IMR-90 (cell line): ENCODE results near the gene AP2B1. TPM values are rescaled to one million over a fixed set of nuclear protein-coding genes. Genes with fewer than 3 reads are reported as not detected.

Experiments
- ATAC-seq: fragments of 200-7000 bp; cut with Tn5 transposase; 2 replicates; pipeline ENCODE4 v1.9.1; 2020; ENCODE audit warnings: low read depth, mild to moderate bottlenecking, moderate library complexity
- BruUV-seq: library from RNA; stranded (reverse); fragments of 400-500 nt; replicated peaks from 2 replicates; lab custom pipeline; 2021; lab: Mats Ljungman, UMichigan
- CTCF ChIA-PET: fragments of 300-600 bp; formaldehyde crosslinking; extraction: SDS; loops from one replicate; lab custom pipeline; 2021; ENCODE audit warnings: antibody characterized with exemption; lab: Yijun Ruan, JAX
- POLR2A ChIA-PET: fragments of 300-600 bp; sonication (Branson Sonifier 250); formaldehyde crosslinking; loops from one replicate; lab custom pipeline; 2022; ENCODE audit warnings: antibody characterized with exemption; ENCODE audit not compliant: unreplicated experiment; lab: Charles Lee
- DNase-seq: peaks from one replicate; pipeline ENCODE4 v3.0.0; 2013
- H2AFZ ChIP-seq: replicated peaks from 2 replicates; pipeline ENCODE3; 2013; ENCODE audit warnings: low read length, mild to moderate bottlenecking; ENCODE audit not compliant: poor library complexity
- H2AK5ac ChIP-seq: 2 replicates; pipeline ENCODE4 v1.6.1; 2013; ENCODE audit warnings: low read depth, low read length, inconsistent platforms
- H2AK9ac ChIP-seq: replicated peaks from 2 replicates; pipeline ENCODE3; 2013; ENCODE audit warnings: mild to moderate bottlenecking, low read depth, low read length, moderate library complexity; ENCODE audit not compliant: poor library complexity
- H2BK120ac ChIP-seq: 2 replicates; pipeline ENCODE4 v1.6.1; 2013; ENCODE audit warnings: low read depth, low read length, inconsistent platforms
- H2BK15ac ChIP-seq: 3 replicates; pipeline ENCODE4 v1.6.1; 2013; ENCODE audit warnings: low read depth, low read length, inconsistent platforms
- H2BK20ac ChIP-seq: 2 replicates; pipeline ENCODE4 v1.6.1; 2013; ENCODE audit warnings: low read depth, mild to moderate bottlenecking, inconsistent platforms, low read length, moderate library complexity
- H2BK5ac ChIP-seq: 2 replicates; pipeline ENCODE4 v1.6.1; 2013; ENCODE audit warnings: mild to moderate bottlenecking, low read depth, low read length, inconsistent platforms; ENCODE audit not compliant: poor library complexity, severe bottlenecking
- H3K14ac ChIP-seq: replicated peaks from 2 replicates; pipeline ENCODE4 v1.6.1; 2013; ENCODE audit warnings: low read depth, low read length, inconsistent platforms
- H3K18ac ChIP-seq: 2 replicates; pipeline ENCODE4 v1.6.1; 2013; ENCODE audit warnings: low read depth, low read length, control low read depth
- H3K23ac ChIP-seq: 2 replicates; pipeline ENCODE4 v1.6.1; 2013; ENCODE audit warnings: low read depth, low read length, inconsistent platforms
- H3K27ac ChIP-seq: 2 replicates; pipeline ENCODE4 v1.5.1; 2013; ENCODE audit warnings: mild to moderate bottlenecking, control low read depth, low read length; ENCODE audit not compliant: insufficient read depth
- H3K27me3 ChIP-seq: 2 replicates; pipeline ENCODE4 v1.6.1; 2013; ENCODE audit warnings: low read length; ENCODE audit not compliant: control insufficient read depth, insufficient read depth
- H3K36me3 ChIP-seq: 2 replicates; pipeline ENCODE4 v1.6.1; 2013; ENCODE audit warnings: low read length, mixed read lengths; ENCODE audit not compliant: control insufficient read depth, insufficient read depth
- H3K4ac ChIP-seq: 2 replicates; pipeline ENCODE4 v1.6.1; 2013; ENCODE audit warnings: low read depth, low read length, inconsistent platforms
- H3K4me1 ChIP-seq: 2 replicates; pipeline ENCODE4 v1.6.1; 2013; ENCODE audit warnings: low read length, mixed read lengths; ENCODE audit not compliant: control insufficient read depth, insufficient read depth
- H3K4me2 ChIP-seq: 2 replicates; pipeline ENCODE4 v1.6.1; 2013; ENCODE audit warnings: low read depth, mild to moderate bottlenecking, control low read depth, low read length, moderate library complexity
- H3K4me3 ChIP-seq: 2 replicates; pipeline ENCODE4 v1.5.1; 2013; ENCODE audit warnings: low read depth, mild to moderate bottlenecking, control low read depth, low read length, moderate library complexity; ENCODE audit not compliant: insufficient read depth
- H3K56ac ChIP-seq: 2 replicates; pipeline ENCODE4 v1.6.1; 2013; ENCODE audit warnings: low read length, inconsistent platforms; ENCODE audit not compliant: insufficient read depth; ENCODE audit errors: extremely low read depth
- H3K79me1 ChIP-seq, 2 experiments: 2 replicates each; pipeline ENCODE4 v1.6.1; 2013; ENCODE audit warnings: low read length in 2 of 2, inconsistent platforms in 1 of 2, low read depth in 1 of 2
- H3K9ac ChIP-seq: 2 replicates; pipeline ENCODE4 v1.6.1; 2013; ENCODE audit warnings: low read depth, low read length, control low read depth
- H3K9me1 ChIP-seq: 2 replicates; pipeline ENCODE4 v1.6.1; 2013; ENCODE audit warnings: low read length, inconsistent platforms; ENCODE audit not compliant: insufficient read depth
- H3K9me3 ChIP-seq: 2 replicates; pipeline ENCODE4 v1.6.1; 2013; ENCODE audit warnings: low read length; ENCODE audit not compliant: control insufficient read depth, insufficient read depth
- H4K20me1 ChIP-seq: 2 replicates; pipeline ENCODE4 v1.6.1; 2013; ENCODE audit warnings: low read length, inconsistent platforms; ENCODE audit not compliant: insufficient read depth
- H4K5ac ChIP-seq: 2 replicates; pipeline ENCODE4 v1.6.1; 2013; ENCODE audit warnings: mild to moderate bottlenecking, low read depth, low read length, control low read depth
- H4K8ac ChIP-seq, 2 experiments: 2 replicates each; pipeline ENCODE4 v1.6.1; 2013; ENCODE audit warnings: low read depth in 2 of 2, low read length in 2 of 2, control low read depth in 1 of 2, inconsistent platforms in 1 of 2
- H4K91ac ChIP-seq: 2 replicates; pipeline ENCODE4 v1.6.1; 2013; ENCODE audit warnings: low read depth, low read length, inconsistent platforms; ENCODE audit not compliant: insufficient read depth
- CEBPB ChIP-seq: IDR thresholded peaks from 2 replicates; pipeline ENCODE4 v1.6.1; 2012; ENCODE audit warnings: low read depth, low read length, improper control_type of control experiment
- CHD1 ChIP-seq: IDR thresholded peaks from 2 replicates; pipeline ENCODE4 v1.6.1; 2012; ENCODE audit warnings: low read depth, low read length, improper control_type of control experiment
- ELK1 ChIP-seq: fragments of 150-350 bp; IDR thresholded peaks from 2 replicates; pipeline ENCODE4 v1.6.1; 2016; ENCODE audit warnings: low read depth, mild to moderate bottlenecking, low read length, moderate library complexity, borderline replicate concordance
- FOS ChIP-seq: fragments of 150-350 bp; IDR thresholded peaks from 2 replicates; pipeline ENCODE4 v1.6.1; 2016; ENCODE audit warnings: low read depth, low read length
- MAZ ChIP-seq: IDR thresholded peaks from 2 replicates; pipeline ENCODE4 v1.6.1; 2012; ENCODE audit warnings: low read depth, mild to moderate bottlenecking, low read length, improper control_type of control experiment, moderate library complexity, borderline replicate concordance
- MXI1 ChIP-seq: IDR thresholded peaks from 2 replicates; pipeline ENCODE4 v1.6.1; 2012; ENCODE audit warnings: low read depth, mild to moderate bottlenecking, low read length, moderate library complexity, borderline replicate concordance
- POLR2A ChIP-seq: IDR thresholded peaks from 2 replicates; pipeline ENCODE4 v1.6.1; 2012; ENCODE audit warnings: mild to moderate bottlenecking, low read depth, low read length
- RCOR1 ChIP-seq: IDR thresholded peaks from 2 replicates; pipeline ENCODE4 v1.6.1; 2012; ENCODE audit warnings: mild to moderate bottlenecking, low read length, improper control_type of control experiment; ENCODE audit not compliant: insufficient replicate concordance
- RFX5 ChIP-seq: IDR thresholded peaks from 2 replicates; pipeline ENCODE4 v1.8.0; 2012; ENCODE audit warnings: low read depth, mild to moderate bottlenecking, low read length, moderate library complexity
- SMC3 ChIP-seq: fragments of 150-350 bp; IDR thresholded peaks from 2 replicates; pipeline ENCODE4 v1.6.1; 2016; ENCODE audit warnings: low read depth, mild to moderate bottlenecking, antibody characterized with exemption, low read length, moderate library complexity
- WGBS, 2 experiments: methylation state at CpG; one replicate each; pipeline versions ENCODE4 v1.1.5 to v1.1.7; 2013; ENCODE audit warnings: missing lambda C conversion rate in 2 of 2; ENCODE audit not compliant: insufficient read length in 1 of 2; ENCODE audit errors: extremely low coverage in 2 of 2; 5-methylcytosine and 5-hydroxymethylcytosine counted together
- dilution Hi-C: fragments of 300-500 bp; cut with HindIII; formaldehyde crosslinking; loops from one replicate; pipeline ENCODE4 v1.14.3; 2018; ENCODE audit warnings: low sequenced_read_pairs; ENCODE audit not compliant: unreplicated experiment
- in situ Hi-C: fragments of 300-500 bp; cut with MboI; formaldehyde crosslinking; loops from 3 replicates; pipeline ENCODE4 v1.14.3; 2019; ENCODE audit warnings: low sequenced_read_pairs, inconsistent platforms, mixed read lengths
- intact Hi-C: fragments of 100-400 bp; cut with micrococcal nuclease; formaldehyde crosslinking; loops from 2 replicates; pipeline ENCODE4 v1.10.0; 2022
- polyA plus RNA-seq, 3 experiments: library from polyadenylated mRNA; depleted of rRNA; stranded (reverse); fragments of >200 nt; gene quantifications; 2 replicates each; pipeline ENCODE4 v1.2.3, GENCODE V29; 2012; ENCODE audit warnings: low replicate concordance in 1 of 3
- total RNA-seq: library from RNA; depleted of rRNA; stranded (reverse); fragments of >200 nt; gene quantifications from 2 replicates; pipeline ENCODE4 v1.2.3, GENCODE V29; 2012
- TF ChIP-seq, protein P1 (sequence below): fragments of 150-350 bp; IDR thresholded peaks from 2 replicates; pipeline ENCODE4 v1.6.1; 2017; ENCODE audit warnings: mild to moderate bottlenecking, antibody characterized with exemption, low read length, low read depth
- TF ChIP-seq, protein P2 (sequence below): conservative IDR thresholded peaks from 2 replicates; pipeline ENCODE4 v1.5.1; 2012; ENCODE audit warnings: mild to moderate bottlenecking, low read depth, low read length, improper control_type of control experiment

AP2B1 gene
- total and polyA plus RNA-seq, 2 of the 4 experiments (the other 2 are of a cell fraction) = 102 to 125 TPM

GRCh38 chr17:35546487-35546886, 40.6 kb upstream of the AP2B1 start (continued):
- no peak for TF ChIP-seq MAZ
- no peak for TF ChIP-seq RCOR1
- no peak for TF ChIP-seq FOS
- no peak for TF ChIP-seq RFX5

DNA sequence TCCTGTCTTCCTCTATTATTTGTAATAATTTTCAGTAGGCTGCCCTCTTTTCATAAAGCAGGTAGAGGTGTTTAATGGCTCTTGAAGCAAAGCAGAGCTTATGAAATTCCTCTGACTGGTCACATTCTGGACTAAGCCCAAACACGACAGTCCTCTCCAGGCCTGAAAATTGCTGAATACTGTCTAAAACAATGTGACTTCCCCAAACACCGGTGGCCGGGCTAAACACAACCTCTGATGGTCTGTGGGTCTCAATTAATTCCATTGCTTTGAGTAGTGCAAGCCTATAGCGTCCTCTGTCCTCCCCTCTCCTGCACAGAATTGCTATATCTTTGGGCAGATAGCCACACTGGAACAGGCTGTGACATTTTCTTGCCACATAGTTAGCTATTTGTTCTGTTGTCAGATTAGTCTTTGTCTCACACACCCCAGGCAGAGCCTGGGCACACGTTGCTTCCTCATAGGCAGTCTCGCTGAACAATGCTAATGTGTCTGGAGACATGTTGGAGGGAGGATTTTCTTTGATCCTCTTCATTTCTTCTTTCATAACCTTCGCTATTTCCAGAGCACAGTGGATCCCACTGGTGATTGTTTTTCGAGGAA, 38.8 kb upstream of the AP2B1 start:
- in situ Hi-C loops (loop anchor here (25.0 kb wide), 1 partner anchor 1136 kb away; no protein-coding TSS in a partner anchor), dilution Hi-C loops (loop anchor here (25.0 kb wide), 2 partner anchors 236 to 361 kb away; partner anchors contain the start of gene SLC35G3), intact Hi-C loops (loop anchor here (10.0 kb wide), 1 partner anchor 554 kb away; no protein-coding TSS in a partner anchor)
- Histone ChIP-seq H4K5ac (no peak overlapping the region), H3K36me3 (no peaks in the 10 kb centered on the region), H4K91ac (no peak overlapping the region), H3K9ac (no peak overlapping the region), H3K27me3 (peaks cover 24% of the 10 kb centered on the region), H2AFZ (no peak overlapping the region), H3K4me2 (no peak overlapping the region), H3K9me1 (no peaks in the 10 kb centered on the region), H3K4me3 (no peak overlapping the region), H3K4ac (no peak overlapping the region), H2BK5ac (no peak overlapping the region), H3K23ac (no peak overlapping the region), H3K56ac (no peak overlapping the region), H3K14ac (no peak overlapping the region), H3K79me1 (no peaks in the 10 kb centered on the region), H4K20me1 (no peaks in the 10 kb centered on the region), H4K8ac (no peak overlapping the region), H2AK5ac (no peak overlapping the region), H3K18ac (no peak overlapping the region), H2BK20ac (no peak overlapping the region), H3K4me1 (no peaks in the 10 kb centered on the region), H3K27ac (no peak overlapping the region), H2AK9ac (no peak overlapping the region), H2BK15ac (no peak overlapping the region), H3K9me3 (no peaks in the 10 kb centered on the region), H2BK120ac (no peak overlapping the region)
- ATAC-seq (no peak), DNase-seq (no peak)
- BruUV-seq = no TSS peak
- WGBS, 2 experiments = no CpG with 5 or more reads among the region's 8 CpGs
- ChIA-PET CTCF (interaction anchor here (1.0 kb wide), 1 partner anchor 568 kb away, joined by 4 read pairs; no protein-coding TSS in a partner anchor), POLR2A (no interaction called here)
- TF ChIP-seq, protein P1, sequence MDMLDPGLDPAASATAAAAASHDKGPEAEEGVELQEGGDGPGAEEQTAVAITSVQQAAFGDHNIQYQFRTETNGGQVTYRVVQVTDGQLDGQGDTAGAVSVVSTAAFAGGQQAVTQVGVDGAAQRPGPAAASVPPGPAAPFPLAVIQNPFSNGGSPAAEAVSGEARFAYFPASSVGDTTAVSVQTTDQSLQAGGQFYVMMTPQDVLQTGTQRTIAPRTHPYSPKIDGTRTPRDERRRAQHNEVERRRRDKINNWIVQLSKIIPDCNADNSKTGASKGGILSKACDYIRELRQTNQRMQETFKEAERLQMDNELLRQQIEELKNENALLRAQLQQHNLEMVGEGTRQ = no peak
- TF ChIP-seq CEBPB (no peak), MXI1 (no peak), FOS (no peak), SMC3 (no peak), CHD1 (no peak), RFX5 (no peak), MAZ (no peak), ELK1 (no peak), POLR2A (no peak)
- TF ChIP-seq, protein P2, sequence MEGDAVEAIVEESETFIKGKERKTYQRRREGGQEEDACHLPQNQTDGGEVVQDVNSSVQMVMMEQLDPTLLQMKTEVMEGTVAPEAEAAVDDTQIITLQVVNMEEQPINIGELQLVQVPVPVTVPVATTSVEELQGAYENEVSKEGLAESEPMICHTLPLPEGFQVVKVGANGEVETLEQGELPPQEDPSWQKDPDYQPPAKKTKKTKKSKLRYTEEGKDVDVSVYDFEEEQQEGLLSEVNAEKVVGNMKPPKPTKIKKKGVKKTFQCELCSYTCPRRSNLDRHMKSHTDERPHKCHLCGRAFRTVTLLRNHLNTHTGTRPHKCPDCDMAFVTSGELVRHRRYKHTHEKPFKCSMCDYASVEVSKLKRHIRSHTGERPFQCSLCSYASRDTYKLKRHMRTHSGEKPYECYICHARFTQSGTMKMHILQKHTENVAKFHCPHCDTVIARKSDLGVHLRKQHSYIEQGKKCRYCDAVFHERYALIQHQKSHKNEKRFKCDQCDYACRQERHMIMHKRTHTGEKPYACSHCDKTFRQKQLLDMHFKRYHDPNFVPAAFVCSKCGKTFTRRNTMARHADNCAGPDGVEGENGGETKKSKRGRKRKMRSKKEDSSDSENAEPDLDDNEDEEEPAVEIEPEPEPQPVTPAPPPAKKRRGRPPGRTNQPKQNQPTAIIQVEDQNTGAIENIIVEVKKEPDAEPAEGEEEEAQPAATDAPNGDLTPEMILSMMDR = no peak
